Left renal cortex interstitium (tissue), 4 donors: ENCODE results near the gene TNNT1. TPM values are rescaled to one million over a fixed set of nuclear protein-coding genes. Genes with fewer than 3 reads are reported as not detected.
"Not testable (repeated sequence)": the region's sequence is repeated elsewhere in the genome, so short reads cannot be mapped to it uniquely, and the experiment has no call there.

Experiments
- DNase-seq, 4 donors: peaks; one replicate each; pipeline ENCODE4 v3.0.0-alpha.2; 2013; ENCODE audit warnings: low read depth in 4 of 4, low spot score in 2 of 4, missing footprints in 1 of 4
- polyA plus RNA-seq, 4 donors: library from polyadenylated mRNA; unstranded; fragments of 120-200 nt; gene quantifications; one replicate each; pipeline ENCODE4 v1.2.1, GENCODE V29; 2013; ENCODE audit not compliant: insufficient read length in 4 of 4

The TNNT1 gene
- 1 to 10 TPM; 2.7 to 7.7 (median 4.1) TPM for polyA plus RNA-seq

GRCh38 chr19:55149078-55150003 is at the start of gene TNNT1:
Gene TNNT1, minus strand, starts transcription at chr19:55149206. Its CDS starts 2,049 bp downstream, at chr19:55147157.
- no peak for DNase-seq

GRCh38 chr19:55198651-55199050 is 49.6 kb upstream of the TNNT1 start:
- DNase-seq: no peak

DNA sequence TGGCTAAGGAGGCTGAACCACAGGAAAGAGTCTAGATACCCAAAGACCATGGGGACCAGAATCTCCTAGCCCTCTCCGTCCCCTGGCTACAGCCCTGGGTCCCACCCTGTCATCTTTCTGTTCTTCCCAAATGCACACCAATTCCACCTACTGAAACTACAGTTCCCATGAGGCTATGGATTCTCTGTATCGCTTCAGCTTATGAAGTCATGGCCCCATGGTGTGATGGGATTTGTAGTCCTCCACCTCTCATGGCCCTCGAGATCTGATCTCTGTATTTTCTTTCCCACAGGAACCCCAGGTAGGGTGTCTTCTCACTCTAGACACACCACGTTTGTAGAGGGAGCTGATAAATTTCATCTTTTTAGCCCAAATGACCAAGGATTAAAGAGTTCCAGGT is 48.5 kb upstream of the TNNT1 start:
- DNase-seq: no peak

GRCh38 chr19:55196803-55197202 is 47.8 kb upstream of the TNNT1 start:
- DNase-seq: no peak

DNA sequence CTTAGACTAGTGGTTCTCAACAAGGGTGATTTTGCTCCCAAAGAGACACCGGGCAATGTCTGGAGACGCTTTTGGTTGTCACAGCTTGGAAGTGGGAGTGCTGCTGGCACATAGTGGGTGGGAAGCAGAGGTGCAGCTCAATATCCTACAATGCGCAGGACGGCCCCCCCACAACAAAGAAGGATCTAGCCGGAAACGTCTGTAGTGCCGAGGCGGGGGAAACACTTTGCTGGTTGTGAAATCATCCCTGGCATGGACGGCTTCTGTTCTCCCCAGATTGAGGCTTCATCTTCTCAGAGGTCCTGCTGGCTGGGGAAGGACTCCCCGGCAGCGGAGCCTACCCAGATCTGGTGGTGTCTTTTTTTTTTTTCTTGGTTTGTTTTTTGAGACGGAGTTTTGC is 44.5 kb upstream of the TNNT1 start:
- DNase-seq: no peak

DNA sequence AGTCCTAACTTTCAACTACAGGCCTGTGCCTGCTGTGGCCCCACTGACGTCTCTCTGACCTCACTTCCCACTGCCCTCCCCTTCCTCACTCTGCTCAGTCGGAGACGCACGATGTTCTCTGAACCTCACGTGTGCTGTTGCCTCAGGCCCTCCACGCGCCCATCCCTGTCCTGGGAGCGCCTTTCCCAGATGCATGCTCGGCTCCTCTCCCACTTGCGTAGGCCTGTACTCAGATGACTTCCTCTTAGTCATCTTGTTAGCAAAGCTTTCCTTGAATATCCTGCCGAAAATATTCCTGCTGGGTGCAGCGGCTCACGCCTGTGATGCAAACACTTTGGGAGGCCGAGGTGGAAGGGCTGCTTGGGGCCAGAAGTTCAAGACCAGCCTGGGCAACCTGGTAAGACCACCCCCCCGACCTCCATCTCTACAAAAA is 40.4 kb upstream of the TNNT1 start:
- DNase-seq: no peak

GRCh38 chr19:55188625-55189024 is 39.6 kb upstream of the TNNT1 start:
- DNase-seq: no peak

DNA sequence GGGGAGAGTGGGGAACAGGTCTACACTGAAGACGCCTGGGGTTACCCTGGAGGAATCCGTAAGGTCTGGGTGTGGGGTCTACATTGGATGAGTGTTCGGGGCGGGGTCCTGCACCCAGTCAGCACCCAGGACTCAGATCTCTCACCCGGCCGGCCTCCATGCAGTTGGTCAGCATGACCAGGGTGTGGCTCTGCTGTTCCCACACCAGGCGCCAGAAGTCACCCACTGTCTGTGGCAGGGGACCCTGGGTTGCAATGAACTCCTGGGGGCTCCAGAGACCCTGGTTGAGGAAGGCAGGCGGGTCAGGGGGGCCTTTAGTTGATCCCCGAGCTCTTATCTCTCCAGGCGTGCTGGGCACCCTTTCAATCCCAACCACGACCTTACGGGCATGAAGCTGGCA is 37.1 kb upstream of the TNNT1 start:
- DNase-seq: no peak

- no peak for DNase-seq
These were observed 32.7 kb upstream of the TNNT1 start for GRCh38 chr19:55181740-55182139.

DNA sequence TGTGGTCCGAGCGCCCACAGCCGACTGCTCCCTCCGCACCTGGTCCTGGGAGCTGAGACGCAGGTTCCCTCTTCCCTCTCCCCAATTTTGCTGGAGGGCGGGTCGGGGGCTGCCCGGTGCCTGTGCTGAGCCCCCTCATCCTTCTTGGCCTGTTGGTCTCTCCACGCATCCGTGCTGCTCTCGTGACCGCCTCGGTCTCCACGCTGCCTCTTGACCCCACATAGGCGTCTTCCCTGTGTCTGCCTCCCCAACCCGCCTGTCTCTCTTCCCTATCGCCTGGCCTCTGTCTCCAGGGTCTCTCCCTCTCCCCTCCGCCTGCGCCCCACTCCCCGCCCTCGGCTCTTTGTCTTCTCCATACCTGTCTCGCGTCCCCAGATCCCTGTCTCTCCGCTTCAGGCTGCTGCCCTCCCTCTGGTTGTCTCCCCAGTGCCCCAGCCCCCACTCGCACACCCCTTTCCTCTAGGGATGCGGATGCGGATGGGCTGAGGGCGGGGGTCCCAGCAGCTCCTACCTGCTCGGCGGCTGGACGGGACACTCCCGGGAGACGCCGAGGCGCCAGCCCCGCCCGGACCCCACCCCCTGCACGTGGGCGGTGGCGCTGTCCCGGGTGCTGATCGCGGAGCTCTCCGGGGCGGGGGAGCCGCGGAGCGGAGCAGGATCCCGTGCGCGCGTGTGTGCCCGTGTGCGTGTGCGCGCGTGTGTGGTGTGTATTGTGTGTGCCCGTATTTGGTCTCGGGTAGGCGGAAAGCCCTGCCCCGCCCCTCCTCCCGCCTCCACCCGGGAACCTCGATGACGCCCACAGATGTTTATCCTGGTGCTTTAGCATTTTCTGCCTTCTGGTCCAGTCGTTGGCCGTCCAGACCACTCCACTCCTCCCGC is 30.8 kb upstream of the TNNT1 start, which contains the start of gene SYT5:
TSS of gene SYT5 (minus strand) at position 684 of the 879 bp plus-strand sequence. CDS start 1,248 bp downstream, outside the sequence.
- DNase-seq: peak in 1 of 4 donors; percentile 24

DNA sequence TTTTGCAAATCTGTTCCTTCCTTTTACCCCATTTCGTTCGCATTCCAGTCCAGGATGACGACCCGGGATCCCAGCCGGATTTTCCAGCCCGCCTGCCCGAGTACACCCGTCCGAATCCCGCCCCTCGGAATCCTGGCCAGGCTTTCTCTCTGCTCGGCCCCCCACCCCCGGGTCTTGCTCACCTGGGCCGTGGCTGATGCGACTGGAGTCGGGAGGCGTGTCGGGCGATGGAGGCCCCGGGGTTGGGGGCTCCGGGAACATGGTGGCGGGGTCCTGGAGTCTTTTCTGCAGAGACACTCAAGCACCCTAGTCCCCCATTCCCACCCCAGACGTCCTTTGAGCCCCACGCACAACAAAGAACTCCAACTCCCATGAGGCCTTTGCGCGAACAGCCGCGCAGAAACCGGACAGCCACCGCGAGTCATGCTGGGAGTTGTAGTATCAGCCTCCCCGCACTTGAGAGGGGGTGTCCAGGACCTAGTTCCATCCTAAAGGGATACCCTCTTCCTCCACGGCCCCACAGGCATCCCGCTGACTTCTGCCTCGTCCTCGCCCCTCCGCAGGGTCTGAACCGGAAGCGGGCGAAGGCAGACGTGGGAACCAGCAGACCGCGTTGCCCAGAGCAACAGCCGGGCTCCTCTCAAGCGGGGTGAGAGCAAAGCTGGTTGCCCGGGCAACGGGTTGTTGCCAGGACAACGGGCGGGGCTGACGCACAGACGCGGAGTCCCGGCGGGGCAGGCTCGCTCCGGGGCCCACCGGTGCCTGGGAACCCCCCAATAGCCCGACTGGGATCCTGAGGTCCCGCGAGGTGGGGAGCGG is 30.0 kb upstream of the TNNT1 start:
- DNase-seq: peak in 1 of 4 donors; percentile 69

- DNase-seq: no peak
These were observed 27.1 kb upstream of the TNNT1 start for GRCh38 chr19:55176076-55176475.

GRCh38 chr19:55175117-55175867 is 26.3 kb upstream of the TNNT1 start:
- no peak for DNase-seq

DNA sequence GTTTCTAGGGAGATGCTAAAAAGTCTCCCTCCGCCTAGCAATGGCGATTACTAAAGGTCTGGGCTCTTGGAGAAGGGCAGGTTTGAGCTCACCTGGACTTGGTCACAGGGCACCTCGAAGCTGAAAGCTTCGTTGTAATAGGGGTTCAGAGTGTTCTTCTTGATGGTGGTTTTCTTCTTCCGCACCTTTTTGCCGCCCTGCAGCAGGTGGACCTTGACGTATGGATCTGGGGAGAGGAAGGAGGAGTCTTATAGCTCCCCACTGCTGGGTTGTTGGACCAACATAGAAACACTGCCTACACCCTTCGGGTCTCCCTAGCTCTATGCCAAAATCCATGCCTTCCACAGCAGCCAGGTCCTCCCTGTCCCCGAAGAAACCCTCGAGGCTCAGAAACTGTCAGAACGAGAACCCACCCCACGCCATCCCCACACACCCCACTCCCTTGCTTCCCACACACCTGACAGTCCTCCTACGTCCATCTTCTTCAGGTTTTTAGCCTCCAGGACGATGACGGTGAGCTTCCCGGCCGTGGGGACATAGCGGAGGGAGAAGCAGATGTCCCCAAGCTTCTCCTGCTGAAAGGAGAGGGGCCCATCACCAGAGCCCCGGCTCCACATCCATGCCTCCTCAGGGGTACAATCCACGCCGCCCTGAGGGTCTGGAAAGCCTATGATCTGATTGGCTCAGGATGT is 25.6 kb upstream of the TNNT1 start:
- DNase-seq: no peak

DNA sequence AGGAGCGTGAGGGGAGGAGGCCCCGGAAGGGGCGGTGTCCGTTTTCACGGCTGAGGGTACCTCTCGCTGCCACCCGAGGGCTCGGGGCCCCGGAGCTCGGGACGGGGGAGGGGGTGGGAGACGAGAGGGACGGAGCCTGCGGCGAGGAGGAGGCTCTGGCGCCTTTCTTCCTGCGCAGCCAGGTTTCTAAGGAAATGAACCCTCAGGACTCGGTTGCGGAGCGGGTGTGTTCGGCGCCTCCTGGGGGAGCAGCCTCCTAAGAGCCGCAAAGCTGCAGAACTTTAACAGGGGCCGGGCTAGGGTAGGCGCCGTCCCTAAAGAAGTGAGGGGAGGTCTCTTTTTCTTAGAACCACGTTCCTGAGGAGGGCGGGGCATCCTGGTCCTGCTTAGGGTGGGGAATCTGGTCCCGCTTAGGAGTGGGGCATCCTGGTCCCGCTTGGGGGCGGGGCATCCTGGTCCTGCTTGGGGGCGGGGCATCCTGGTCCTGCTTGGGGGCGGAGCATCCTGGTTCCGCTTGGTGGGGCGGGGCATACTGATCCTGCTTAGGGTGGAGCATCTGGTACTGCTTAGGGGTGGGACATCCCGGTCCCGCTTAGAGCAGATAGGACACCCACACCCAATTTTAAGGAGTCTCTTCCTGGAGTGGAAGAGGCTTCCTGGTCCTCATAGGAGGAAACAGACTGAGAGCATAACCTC is 24.9 kb upstream of the TNNT1 start:
- DNase-seq: no peak

DNA sequence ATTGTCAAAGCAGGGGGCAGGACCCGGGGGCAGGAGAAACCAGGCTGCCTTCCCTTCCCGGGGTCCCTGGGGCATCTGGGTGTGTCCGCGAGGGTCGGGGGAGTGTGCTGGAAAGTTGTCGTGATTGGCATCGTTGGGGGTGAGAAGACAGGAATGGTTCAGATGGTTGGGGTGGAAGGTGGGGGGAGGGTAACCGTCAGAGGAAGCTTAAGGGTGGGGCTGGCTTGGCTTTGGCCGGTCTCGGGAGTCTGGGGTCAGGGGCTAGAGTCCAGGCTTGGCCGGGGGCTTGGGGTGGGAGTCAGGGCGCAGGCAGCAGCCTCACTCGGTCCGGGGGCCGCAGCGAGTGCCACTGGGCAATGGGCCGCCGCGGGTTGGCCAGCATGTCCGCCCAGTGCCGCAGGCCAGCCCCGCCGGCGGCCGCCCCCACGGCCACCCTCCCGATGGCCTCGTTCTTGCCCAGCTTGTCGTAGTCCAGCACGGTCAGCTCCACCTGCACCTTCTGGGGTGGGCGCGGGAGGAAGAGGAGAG is 24.2 kb upstream of the TNNT1 start:
- DNase-seq: no peak

DNA sequence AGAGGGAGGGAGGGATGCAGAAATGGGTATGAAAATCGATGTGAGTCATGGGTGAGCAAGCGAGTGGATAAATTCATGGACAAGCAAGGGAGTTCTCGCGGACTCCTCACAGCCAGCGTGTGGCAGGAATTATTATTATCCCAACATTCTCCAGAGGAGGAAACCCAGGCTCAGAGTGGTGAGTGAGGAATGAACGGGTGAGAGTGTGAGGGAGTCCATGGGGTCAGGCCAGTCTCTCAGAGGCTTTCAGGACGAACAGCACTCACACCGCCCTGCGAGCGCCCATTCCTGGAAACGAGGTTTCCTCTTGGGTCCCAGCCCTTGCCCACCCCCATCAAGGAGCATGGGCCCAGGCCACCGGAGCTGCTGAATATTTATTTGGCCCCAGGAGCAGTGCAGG is 23.7 kb upstream of the TNNT1 start:
- no peak for DNase-seq

DNA sequence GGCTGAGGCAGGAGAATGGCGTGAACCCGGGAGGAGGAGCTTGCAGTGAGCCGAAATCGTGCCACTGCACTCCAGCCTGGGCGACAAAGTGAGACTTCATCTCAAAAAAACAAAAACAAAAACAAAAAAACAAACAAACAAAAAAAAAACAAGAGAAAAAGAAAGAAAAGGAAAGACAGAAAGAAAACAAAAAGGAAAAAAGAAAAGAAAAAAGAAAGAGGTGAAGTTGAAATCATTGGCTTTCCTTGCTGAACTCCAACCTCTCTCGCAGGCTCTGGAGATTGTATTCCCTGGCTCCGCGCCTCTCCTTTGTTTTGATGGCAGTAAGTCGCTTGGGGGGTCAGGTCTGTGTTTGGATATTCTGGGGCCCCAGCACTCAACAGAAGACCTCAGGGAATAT is 23.3 kb upstream of the TNNT1 start:
- DNase-seq: not testable (repeated sequence)
